ENCODE results near the gene PRRX2. TPM values are rescaled to one million over a fixed set of nuclear protein-coding genes. Genes with fewer than 3 reads are reported as not detected.
"Not testable (repeated sequence)": the region's sequence is repeated elsewhere in the genome, so short reads cannot be mapped to it uniquely, and the experiment has no call there.

PRRX2 gene
- total RNA-seq, 1 donor, result 27.5 TPM

DNA sequence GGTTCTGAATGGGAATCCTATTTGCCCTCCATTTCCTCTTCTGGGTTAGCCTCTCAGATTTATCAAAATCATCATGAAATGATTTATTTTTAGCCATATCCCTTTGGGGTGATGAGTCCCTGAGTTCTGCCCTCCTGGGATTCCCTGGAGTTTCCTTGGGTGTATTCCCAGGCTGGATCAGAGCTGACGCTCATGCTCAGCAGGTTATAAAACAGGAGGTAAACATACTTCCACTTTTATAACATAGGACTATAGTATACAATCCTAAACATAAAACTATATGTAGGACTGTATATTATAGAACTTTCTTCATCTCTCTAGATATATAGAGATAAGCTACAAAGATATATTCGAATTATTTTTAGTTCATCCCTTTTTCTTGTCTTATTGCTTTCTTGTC is 4.4 kb upstream of the PRRX2 start:
- Histone ChIP-seq H4K20me1 (ENCODE audit: insufficient read depth, low read length) (no peaks in the 10 kb centered on the region), H3K9me3 (ENCODE audit: low read depth, low read length) (no peaks in the 10 kb centered on the region), H3K36me3 (ENCODE audit: insufficient read depth, low read length) (no peaks in the 10 kb centered on the region), H3K4me1 (ENCODE audit: insufficient read depth, low read length) (peaks cover 11% of the 10 kb centered on the region), H3K4me2 (ENCODE audit: insufficient read depth, low read length) (no peak overlapping the region), H3K79me2 (ENCODE audit: insufficient read depth, low read length) (no peaks in the 10 kb centered on the region), H3K27ac (ENCODE audit: low read depth, low read length) (no peak overlapping the region), H3K27me3 (ENCODE audit: insufficient read depth, low read length) (no peaks in the 10 kb centered on the region), H2AFZ (ENCODE audit: low read length) (no peak overlapping the region), H3K4me3 (ENCODE audit: insufficient read depth, low read length) (no peak overlapping the region)
- TF ChIP-seq, protein P1, sequence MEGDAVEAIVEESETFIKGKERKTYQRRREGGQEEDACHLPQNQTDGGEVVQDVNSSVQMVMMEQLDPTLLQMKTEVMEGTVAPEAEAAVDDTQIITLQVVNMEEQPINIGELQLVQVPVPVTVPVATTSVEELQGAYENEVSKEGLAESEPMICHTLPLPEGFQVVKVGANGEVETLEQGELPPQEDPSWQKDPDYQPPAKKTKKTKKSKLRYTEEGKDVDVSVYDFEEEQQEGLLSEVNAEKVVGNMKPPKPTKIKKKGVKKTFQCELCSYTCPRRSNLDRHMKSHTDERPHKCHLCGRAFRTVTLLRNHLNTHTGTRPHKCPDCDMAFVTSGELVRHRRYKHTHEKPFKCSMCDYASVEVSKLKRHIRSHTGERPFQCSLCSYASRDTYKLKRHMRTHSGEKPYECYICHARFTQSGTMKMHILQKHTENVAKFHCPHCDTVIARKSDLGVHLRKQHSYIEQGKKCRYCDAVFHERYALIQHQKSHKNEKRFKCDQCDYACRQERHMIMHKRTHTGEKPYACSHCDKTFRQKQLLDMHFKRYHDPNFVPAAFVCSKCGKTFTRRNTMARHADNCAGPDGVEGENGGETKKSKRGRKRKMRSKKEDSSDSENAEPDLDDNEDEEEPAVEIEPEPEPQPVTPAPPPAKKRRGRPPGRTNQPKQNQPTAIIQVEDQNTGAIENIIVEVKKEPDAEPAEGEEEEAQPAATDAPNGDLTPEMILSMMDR (IDR thresholded peaks at IDR 0.05; ENCODE audit: extremely low read depth, low read depth, low read length), result no peak
- no peak for DNase-seq (ENCODE audit: insufficient read length, low spot score, missing footprints)

DNA sequence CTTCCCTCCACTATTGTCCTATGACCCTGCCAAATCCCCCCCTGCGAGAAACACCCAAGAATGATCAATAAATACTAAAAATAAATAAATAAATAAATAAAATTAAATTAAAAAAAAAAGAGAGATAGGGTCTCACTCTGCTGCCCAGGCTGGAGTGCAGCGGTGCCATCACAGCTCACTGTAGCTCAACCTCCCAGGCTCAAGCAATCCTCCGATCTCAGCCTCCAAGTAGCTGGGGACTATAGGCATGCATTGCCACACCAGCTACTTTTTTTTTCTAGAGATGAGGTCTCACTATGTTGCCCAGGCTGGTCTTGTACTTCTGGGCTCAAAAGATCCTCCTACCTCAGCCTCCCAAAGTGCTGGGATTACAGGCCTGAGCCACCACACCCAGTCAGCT is 3.2 kb upstream of the PRRX2 start:
- H3K79me2 ChIP-seq (ENCODE audit: insufficient read depth, low read length); H3K9me3 ChIP-seq (ENCODE audit: low read depth, low read length); H3K36me3 ChIP-seq (ENCODE audit: insufficient read depth, low read length); H3K27ac ChIP-seq (ENCODE audit: low read depth, low read length); H2AFZ ChIP-seq (ENCODE audit: low read length); H4K20me1 ChIP-seq (ENCODE audit: insufficient read depth, low read length); H3K4me2 ChIP-seq (ENCODE audit: insufficient read depth, low read length); H3K4me1 ChIP-seq (ENCODE audit: insufficient read depth, low read length); DNase-seq (ENCODE audit: insufficient read length, low spot score, missing footprints); H3K4me3 ChIP-seq (ENCODE audit: insufficient read depth, low read length); H3K27me3 ChIP-seq (ENCODE audit: insufficient read depth, low read length): not testable (repeated sequence)

DNA sequence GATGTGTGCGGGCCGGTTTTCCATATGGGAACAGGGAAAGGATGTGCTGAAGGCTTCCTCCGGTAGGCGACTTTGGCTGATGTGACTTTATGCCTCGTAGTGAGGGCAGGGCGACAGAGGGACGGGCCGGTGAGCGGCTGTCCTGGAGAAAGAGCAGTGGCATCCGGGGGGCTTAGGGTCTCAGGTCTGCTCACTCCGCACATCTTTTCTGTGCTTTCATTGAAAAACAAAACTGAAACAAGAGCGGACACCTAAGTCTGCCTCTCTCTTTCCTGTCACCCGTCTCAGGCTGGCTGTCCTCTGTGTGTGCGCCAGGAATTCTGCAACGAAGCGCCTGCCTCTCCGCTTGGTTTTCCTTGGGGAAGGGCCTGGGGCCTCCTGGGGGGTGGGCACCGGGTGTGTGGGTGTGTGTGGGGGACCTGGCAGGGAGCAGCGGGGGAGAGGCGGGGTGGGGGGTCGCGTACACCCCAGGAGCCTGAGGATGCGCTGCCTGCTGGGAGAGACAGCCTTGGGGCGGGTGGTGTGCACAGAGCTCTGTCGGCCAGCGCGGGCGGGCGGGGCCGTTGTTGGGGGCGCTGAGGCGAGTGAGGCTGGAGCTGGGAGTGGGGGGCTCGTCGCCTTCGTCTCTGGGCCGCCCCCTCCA is 580 bp upstream of the PRRX2 start:
- Histone ChIP-seq H3K4me2 (ENCODE audit: insufficient read depth, low read length) (peak overlapping the region; percentile 81), H3K36me3 (ENCODE audit: insufficient read depth, low read length) (no peaks in the 10 kb centered on the region), H3K4me3 (ENCODE audit: insufficient read depth, low read length) (peak overlapping the region; percentile 76), H3K79me2 (ENCODE audit: insufficient read depth, low read length) (peaks cover 22% of the 10 kb centered on the region), H3K27ac (ENCODE audit: low read depth, low read length) (no peak overlapping the region), H3K4me1 (ENCODE audit: insufficient read depth, low read length) (peaks cover 26% of the 10 kb centered on the region), H2AFZ (ENCODE audit: low read length) (peak overlapping the region; percentile 76), H3K27me3 (ENCODE audit: insufficient read depth, low read length) (no peaks in the 10 kb centered on the region), H4K20me1 (ENCODE audit: insufficient read depth, low read length) (peaks cover 10% of the 10 kb centered on the region), H3K9me3 (ENCODE audit: low read depth, low read length) (no peaks in the 10 kb centered on the region)
- TF ChIP-seq, protein P1 (IDR thresholded peaks at IDR 0.05; ENCODE audit: extremely low read depth, low read depth, low read length), result no peak
- DNase-seq (ENCODE audit: insufficient read length, low spot score, missing footprints), result peak; percentile 93

DNA sequence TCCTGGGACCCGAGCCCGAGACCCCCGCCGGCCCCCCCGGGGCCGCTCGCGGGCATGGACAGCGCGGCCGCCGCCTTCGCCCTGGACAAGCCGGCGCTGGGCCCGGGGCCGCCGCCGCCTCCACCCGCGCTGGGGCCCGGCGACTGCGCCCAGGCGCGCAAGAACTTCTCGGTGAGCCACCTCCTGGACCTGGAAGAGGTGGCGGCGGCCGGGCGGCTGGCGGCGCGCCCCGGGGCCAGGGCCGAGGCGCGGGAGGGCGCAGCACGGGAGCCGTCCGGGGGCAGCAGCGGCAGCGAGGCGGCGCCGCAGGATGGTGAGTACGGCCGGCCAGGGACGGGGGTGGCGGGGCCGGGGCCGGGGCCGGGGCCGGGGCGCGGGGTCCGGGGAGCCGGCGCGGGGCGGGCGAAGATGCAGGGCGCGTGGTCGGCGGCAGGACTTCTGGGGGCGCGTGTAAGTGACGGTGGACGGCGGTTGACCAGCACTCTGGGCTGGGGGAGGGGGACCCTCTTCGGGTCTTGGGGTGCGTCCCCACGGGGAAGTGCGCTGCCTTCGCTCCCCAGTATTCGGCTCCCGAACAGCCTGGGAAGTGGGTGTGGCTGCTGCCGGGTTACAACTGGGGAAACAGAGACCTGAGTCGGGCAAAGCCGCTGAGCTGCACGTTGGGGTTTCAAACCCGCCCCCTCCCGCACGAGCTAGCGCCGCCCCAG is 520 bp downstream of the PRRX2 start:
- Histone ChIP-seq H2AFZ (ENCODE audit: low read length) (peak overlapping the region; percentile 59), H3K36me3 (ENCODE audit: insufficient read depth, low read length) (peaks cover 6% of the 10 kb centered on the region), H3K79me2 (ENCODE audit: insufficient read depth, low read length) (peaks cover 30% of the 10 kb centered on the region), H3K4me2 (ENCODE audit: insufficient read depth, low read length) (peak overlapping the region; percentile 83), H3K4me1 (ENCODE audit: insufficient read depth, low read length) (peaks cover 30% of the 10 kb centered on the region), H4K20me1 (ENCODE audit: insufficient read depth, low read length) (peaks cover 14% of the 10 kb centered on the region), H3K27me3 (ENCODE audit: insufficient read depth, low read length) (no peaks in the 10 kb centered on the region), H3K9me3 (ENCODE audit: low read depth, low read length) (no peaks in the 10 kb centered on the region), H3K27ac (ENCODE audit: low read depth, low read length) (no peak overlapping the region), H3K4me3 (ENCODE audit: insufficient read depth, low read length) (peak overlapping the region; percentile 76)
- TF ChIP-seq, protein P1 (IDR thresholded peaks at IDR 0.05; ENCODE audit: extremely low read depth, low read depth, low read length), result no peak
- peak; percentile 92 for DNase-seq (ENCODE audit: insufficient read length, low spot score, missing footprints)

Data from osteoblast (primary cell).